ENCODE measurements around the gene ADGRB3.
"Not testable (repeated sequence)": the region's sequence is repeated elsewhere in the genome, so short reads cannot be mapped to it uniquely, and the experiment has no call there.

ADGRB3 gene

DNA sequence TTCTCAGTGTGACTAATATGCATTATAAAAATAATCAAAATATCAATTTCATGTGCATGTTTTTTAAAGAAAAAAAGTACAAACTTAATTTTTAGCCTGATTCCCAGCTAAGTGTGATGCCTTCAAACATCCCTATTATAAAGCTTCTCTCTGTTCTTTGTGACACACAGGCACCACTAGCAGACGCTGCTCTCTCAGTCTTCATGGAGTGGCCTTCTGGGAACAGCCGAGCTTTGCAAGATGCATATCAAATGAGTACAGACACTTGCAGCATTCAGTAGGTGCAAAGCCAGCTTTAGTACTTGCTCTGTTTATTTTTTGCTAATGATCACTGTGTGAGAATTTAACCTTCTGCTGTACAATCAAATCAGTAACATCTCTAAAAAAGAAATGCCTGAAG, 340.0 kb downstream of the ADGRB3 start:
- DNase-seq: no peak

DNA sequence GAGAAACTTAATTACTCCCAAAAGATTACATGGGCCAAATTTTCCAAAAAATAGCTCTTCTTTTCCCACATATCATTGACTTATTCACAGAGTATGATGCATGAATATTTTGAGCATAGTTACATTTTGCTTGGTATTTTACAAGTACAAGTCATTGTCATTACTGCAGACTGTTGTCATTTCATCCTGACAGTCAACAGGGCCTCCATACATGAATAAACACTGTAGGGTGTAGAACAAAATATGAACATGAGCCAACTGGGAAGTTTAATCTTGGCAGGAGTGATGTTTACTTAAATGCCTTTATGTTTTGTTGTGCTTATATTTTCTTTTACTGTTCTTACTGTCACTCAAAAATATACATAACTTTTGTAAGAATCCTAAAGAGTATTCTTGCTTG, 340.7 kb downstream of the ADGRB3 start:
- DNase-seq: no peak

DNA sequence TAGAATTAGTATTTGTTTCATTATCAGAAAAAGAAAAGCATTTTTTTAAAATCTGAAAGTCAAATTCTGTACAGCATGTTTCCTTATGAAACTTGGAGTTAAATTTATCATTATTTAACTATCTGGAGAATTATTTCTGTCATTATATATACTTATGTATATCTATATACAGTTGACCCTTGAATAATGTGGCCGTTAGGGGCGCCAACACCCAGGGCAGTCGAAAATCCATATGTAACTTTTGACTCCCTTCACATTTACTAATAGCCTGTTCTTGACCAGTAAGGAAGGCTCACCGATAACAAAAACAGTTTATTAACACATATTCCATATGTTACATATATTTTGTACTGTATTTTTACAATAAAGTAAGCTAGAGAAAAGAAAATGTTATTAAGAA, 341.2 kb downstream of the ADGRB3 start:
- DNase-seq: no peak

GRCh38 chr6:68978411-68978810, 343.3 kb downstream of the ADGRB3 start:
- DNase-seq: no peak

DNA sequence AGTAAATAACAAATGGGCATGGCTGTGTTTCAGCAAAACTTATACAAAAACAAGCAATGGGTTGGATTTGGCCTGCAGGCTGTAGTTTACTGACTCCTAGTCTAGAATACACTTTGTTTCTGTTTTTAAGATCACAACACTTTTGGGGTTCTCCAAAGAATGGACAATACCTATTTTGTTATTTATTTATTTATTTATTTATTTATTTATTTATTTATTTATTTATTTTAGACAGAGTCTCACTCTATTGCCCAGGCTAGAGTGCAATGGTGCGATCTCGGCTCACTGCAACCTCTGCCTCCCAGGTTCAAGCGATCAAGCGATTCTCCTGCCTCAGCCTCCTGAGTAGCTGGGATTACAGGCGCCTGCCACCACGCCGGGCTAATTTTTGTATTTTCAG, 346.6 kb downstream of the ADGRB3 start:
- DNase-seq: not testable (repeated sequence)

- DNase-seq: no peak
Measured at GRCh38 chr6:68988698-68989097, 353.6 kb downstream of the ADGRB3 start.

GRCh38 chr6:68990317-68990716, 355.2 kb downstream of the ADGRB3 start:
- DNase-seq: no peak

DNA sequence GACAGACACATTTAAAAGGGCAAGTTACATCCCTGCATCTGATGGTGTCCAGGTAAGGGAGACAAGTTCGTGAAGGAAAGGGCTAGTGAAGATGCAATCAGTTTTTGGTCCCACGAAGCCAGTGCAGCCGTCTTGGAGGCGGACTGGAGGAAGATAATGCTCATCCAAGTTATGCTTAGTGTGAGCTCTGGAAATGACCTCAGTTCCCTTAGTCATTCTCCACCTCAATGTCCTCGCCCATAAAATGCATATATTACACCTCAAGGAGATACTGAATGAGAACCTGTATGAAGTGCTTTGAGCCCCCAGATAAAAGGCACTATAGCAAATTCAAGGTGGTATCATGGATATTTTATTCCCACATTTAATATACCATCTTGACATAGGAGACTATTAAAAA, 358.8 kb downstream of the ADGRB3 start:
- DNase-seq: no peak

- DNase-seq: no peak
Measured at GRCh38 chr6:68994521-68994920, 359.4 kb downstream of the ADGRB3 start.

DNA sequence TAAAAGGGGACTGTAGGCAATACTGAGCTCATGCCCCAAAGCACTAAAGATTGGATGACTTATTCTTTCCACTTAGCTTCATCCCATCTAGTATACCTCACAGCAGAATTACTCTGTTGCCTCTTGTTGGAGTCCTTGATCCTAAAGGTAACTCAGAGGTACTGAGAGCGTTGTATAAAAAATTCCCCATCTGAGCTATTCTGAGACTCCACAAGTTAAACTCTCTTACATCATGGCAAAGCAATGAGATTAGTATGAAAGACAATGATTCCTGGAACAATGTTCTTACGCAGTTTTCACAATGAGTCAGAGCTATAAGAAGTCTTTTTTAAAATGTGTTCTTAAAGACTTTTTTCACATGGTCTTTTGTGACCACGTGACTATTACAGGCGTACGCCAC, 370.1 kb downstream of the ADGRB3 start:
- DNase-seq: no peak

- DNase-seq: no peak
Measured at GRCh38 chr6:69007781-69008180, 372.7 kb downstream of the ADGRB3 start.

DNA sequence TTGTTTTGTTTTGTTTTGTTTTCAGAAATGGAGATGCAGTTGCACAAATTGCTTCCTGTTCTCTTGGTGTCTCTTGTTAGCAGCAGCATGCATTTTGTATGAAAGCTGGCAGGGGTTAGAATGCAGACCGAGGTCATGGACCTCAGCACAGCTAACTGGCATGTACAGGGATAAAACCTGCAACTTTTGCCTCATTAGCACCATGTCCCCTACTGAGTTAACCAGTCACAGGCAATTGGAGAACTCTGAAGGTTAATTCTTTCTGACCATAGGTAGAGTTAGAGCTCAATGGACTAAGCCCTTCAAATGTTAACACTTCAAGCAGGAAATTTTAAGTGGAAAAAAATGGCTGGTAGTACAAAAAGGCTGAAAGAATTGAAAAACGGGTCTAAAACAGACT, 377.1 kb downstream of the ADGRB3 start:
- no peak for DNase-seq

- DNase-seq: no peak
Measured at GRCh38 chr6:69012876-69013275, 377.8 kb downstream of the ADGRB3 start.

DNA sequence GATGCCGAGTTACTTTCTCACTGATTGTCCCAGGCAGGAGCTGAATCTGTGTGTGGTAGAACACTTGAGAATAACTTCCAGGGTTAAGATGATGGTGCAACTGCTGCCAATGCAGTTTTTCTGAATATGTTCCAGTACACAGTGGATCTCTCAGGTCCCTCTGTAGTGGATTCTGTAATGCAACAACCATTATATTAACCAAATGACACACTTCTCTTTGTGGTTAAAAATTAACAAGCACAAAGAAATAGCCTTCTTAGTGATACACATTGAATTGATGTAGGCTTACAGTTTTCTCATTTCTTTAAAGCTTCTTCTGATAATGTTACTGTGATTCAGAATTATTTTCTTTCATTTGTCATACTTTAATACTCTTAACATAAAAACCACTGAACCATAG, 383.8 kb downstream of the ADGRB3 start:
- DNase-seq: no peak

- DNase-seq: no peak
Measured at GRCh38 chr6:69019832-69020231, 384.8 kb downstream of the ADGRB3 start.

GRCh38 chr6:69022993-69023392, 387.9 kb downstream of the ADGRB3 start:
- DNase-seq: no peak

- no peak for DNase-seq
Measured at GRCh38 chr6:69026243-69026642, 391.2 kb downstream of the ADGRB3 start.

GRCh38 chr6:69026715-69027114, 391.6 kb downstream of the ADGRB3 start:
- DNase-seq: no peak

DNA sequence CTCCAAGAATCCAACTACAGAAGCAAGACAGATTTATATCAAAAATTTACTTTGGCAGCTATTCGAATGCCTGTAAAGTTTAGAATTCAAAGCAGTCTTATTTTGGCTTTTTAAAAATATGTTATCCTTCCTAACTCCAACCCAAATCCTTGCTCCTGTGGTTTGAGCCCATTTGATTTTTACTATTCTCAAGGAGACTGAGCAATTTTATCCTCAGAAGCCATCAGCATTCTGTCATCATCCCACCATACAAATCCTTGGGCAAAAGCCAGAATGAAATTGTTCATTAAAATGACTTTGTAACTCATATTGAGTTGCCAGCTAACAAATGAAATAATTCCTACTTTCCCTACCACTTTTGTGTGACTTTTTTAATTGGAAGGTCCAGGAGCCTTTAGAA, 392.8 kb downstream of the ADGRB3 start:
- no peak for DNase-seq

- no peak for DNase-seq
Measured at GRCh38 chr6:69038841-69039240, 403.8 kb downstream of the ADGRB3 start.

- no peak for DNase-seq
Measured at GRCh38 chr6:69042297-69042696, 407.2 kb downstream of the ADGRB3 start.

- DNase-seq: no peak
Measured at GRCh38 chr6:69044534-69044933, 409.5 kb downstream of the ADGRB3 start.

- no peak for DNase-seq
Measured at GRCh38 chr6:69059413-69059812, 424.3 kb downstream of the ADGRB3 start.

GRCh38 chr6:69061066-69061465, 426.0 kb downstream of the ADGRB3 start:
- no peak for DNase-seq

- no peak for DNase-seq
Measured at GRCh38 chr6:69063401-69063800, 428.3 kb downstream of the ADGRB3 start.

GRCh38 chr6:69064226-69064625, 429.1 kb downstream of the ADGRB3 start:
- DNase-seq: no peak
